GM12892 (cell line): ENCODE results near the gene CEMIP.

Experiments
- DNase-seq: peaks from one replicate; pipeline ENCODE4 v3.0.0; 2011; ENCODE audit not compliant: insufficient read length
- FAIRE-seq: peaks from 2 replicates; lab custom pipeline; 2011; peaks lifted over from hg19 to GRCh38; lab: Jason Lieb, UNC
- POLR2A ChIP-seq: IDR thresholded peaks from 2 replicates; pipeline ENCODE4 v1.6.1; 2011; ENCODE audit warnings: low read depth, low read length, control low read depth
- POLR2AphosphoS5 ChIP-seq: IDR thresholded peaks from 2 replicates; pipeline ENCODE4 v1.6.1; 2011; ENCODE audit warnings: low read depth, low read length, control low read depth
- TAF1 ChIP-seq: IDR thresholded peaks from 2 replicates; pipeline ENCODE4 v1.6.1; 2011; ENCODE audit warnings: low read depth, mild to moderate bottlenecking, control low read depth, low read length, borderline replicate concordance

Gene CEMIP

GRCh38 chr15:80846031-80846815 is 67.1 kb downstream of the CEMIP start:
- no peak for DNase-seq
- no peak for FAIRE-seq
- TF ChIP-seq TAF1: no peak
- no peak for TF ChIP-seq POLR2AphosphoS5
- no peak for TF ChIP-seq POLR2A

DNA sequence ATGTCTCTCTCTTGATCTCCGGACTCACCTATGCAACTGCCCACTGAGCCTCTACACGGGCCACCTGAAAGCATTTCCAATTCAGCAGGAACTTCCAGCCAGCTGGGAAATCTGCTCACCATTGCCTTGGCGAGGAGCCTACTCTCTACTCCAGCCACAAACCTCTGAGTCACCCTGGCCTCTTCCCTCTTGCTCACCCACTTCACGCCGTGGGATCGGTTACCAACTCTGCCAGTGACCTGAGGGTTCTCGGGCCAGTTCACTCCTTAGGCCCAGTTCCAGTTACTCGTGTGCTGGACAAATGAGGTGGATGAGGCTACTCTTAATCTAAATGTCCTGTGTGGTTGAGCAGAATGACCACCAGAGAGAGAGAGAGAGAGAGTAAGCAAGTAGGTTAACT is 70.1 kb downstream of the CEMIP start:
- no peak for FAIRE-seq
- no peak for TF ChIP-seq POLR2A
- TF ChIP-seq POLR2AphosphoS5: no peak
- TF ChIP-seq TAF1: no peak
- no peak for DNase-seq

DNA sequence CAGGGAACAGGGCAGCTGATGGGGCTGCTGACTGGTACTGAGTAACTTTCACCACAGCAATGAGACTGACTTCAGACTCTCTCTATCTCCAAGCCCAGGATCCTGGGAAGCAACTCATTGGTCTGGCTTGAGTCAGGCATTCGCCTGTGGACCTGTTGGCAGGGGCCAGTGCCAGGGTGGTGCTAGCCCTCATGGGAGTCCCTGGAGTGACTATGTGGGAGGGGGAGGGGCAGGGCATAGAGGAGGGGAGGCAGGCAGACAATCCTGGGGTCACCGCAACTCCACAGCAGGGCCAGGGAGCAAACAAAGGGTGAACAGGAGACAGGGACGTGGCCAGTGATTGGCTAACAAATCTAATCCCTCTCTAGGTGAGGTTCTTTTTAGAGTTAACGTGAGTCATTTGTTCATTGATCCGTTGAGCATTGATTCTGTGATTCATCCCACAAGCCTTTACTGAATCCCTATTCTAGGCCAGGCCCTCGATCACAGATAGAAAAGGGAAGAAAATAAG is 71.8 kb downstream of the CEMIP start:
- DNase-seq (no peak), FAIRE-seq (no peak)
- TF ChIP-seq POLR2A: no peak
- no peak for TF ChIP-seq TAF1
- no peak for TF ChIP-seq POLR2AphosphoS5

DNA sequence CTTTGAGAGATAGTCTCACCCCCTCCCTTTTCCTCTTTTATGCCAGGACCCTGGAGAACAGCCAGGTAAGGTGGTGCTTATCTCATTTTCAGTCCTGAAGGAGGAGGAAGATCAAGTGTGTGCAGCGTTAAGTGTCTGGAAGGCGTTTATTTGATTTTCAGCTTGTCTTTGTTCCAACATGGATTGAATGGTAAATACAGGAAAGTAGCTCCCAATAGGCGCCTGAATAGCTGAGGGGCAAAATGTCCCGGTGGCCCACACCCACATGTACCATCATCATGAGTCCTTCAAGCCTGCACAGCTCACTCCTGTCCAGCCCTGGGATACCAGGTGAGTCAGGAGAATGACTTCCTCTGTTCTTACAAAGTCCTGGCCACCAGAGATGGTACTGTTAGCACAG is 73.5 kb downstream of the CEMIP start:
- no peak for FAIRE-seq
- no peak for TF ChIP-seq POLR2AphosphoS5
- TF ChIP-seq POLR2A: no peak
- TF ChIP-seq TAF1: no peak
- no peak for DNase-seq

- no peak for TF ChIP-seq POLR2AphosphoS5
- no peak for TF ChIP-seq POLR2A
- TF ChIP-seq TAF1: no peak
- no peak for FAIRE-seq
- DNase-seq: no peak
These were observed 74.9 kb downstream of the CEMIP start for GRCh38 chr15:80854104-80854503.

DNA sequence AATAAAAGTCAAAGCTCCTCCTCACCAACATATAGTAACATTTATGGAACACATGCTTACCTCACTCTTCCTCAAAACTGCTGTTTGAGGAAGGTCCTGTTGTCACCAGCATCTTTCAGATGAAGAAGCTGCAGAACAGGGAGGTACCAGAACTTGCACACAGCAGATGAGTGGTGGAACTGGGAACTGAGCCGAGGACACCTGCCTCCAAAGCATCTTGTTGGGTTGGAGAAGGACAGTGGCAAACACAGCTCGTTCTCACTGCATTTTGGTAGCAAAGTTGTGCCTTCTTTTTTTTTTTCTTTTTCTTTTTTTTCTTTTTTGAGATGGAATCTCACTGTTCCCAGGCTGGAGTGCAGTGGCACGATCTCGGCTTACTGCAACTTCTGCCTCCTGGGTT is 76.0 kb downstream of the CEMIP start:
- no peak for FAIRE-seq
- DNase-seq: no peak
- no peak for TF ChIP-seq POLR2AphosphoS5
- TF ChIP-seq POLR2A: no peak
- TF ChIP-seq TAF1: no peak

GRCh38 chr15:80856400-80856799 is 77.2 kb downstream of the CEMIP start:
- TF ChIP-seq POLR2AphosphoS5 (no peak), POLR2A (no peak)
- FAIRE-seq (no peak), DNase-seq (no peak)

GRCh38 chr15:80856809-80857377 is 77.7 kb downstream of the CEMIP start:
- DNase-seq (no peak), FAIRE-seq (no peak)
- TF ChIP-seq POLR2A (no peak), POLR2AphosphoS5 (no peak), TAF1 (no peak)

- DNase-seq (no peak), FAIRE-seq (no peak)
- no peak for TF ChIP-seq POLR2AphosphoS5
- no peak for TF ChIP-seq POLR2A
- TF ChIP-seq TAF1: no peak
These were observed 82.6 kb downstream of the CEMIP start for GRCh38 chr15:80861731-80862170.

DNA sequence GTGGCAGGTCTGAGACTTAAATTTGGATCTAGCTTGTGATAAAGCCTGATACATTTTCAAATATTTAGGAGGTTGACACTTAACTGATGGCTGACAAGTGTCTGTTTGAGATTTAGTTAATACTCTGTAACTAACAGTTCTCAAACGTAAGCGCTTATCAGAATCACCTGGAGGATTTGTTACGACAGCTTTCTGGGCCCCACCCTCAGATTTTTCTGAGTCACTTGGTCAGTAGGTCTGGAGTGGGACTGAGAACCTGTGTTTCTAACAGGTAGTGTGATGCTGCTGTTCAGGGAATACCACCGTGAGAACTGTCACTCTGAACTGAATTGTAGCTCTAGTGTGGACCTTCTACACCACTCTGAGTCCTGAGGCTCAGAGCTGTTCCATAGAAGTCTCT is 85.5 kb downstream of the CEMIP start:
- TF ChIP-seq POLR2AphosphoS5: no peak
- no peak for TF ChIP-seq TAF1
- no peak for TF ChIP-seq POLR2A
- FAIRE-seq: no peak
- DNase-seq: no peak

DNA sequence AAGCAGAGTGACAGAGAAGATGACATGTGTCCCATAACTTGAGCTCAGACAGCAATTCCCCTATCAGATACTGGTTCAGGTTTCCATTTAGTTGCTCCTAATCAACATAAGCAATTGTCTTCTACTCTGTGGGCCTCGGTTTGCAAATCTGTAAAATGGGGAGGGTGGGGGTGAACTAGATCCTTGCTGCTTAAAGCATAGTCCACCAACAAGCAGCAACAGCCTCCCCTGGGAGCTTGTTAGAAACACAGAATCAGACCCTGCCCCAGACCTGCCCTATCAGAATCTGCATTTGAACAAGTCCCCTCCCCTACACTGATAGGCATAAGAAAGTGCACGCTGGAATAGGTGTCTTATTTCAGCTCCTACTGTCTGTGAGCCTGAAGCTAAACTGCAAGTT is 87.8 kb downstream of the CEMIP start:
- FAIRE-seq (no peak), DNase-seq (no peak)
- TF ChIP-seq POLR2AphosphoS5 (no peak), TAF1 (no peak), POLR2A (no peak)

DNA sequence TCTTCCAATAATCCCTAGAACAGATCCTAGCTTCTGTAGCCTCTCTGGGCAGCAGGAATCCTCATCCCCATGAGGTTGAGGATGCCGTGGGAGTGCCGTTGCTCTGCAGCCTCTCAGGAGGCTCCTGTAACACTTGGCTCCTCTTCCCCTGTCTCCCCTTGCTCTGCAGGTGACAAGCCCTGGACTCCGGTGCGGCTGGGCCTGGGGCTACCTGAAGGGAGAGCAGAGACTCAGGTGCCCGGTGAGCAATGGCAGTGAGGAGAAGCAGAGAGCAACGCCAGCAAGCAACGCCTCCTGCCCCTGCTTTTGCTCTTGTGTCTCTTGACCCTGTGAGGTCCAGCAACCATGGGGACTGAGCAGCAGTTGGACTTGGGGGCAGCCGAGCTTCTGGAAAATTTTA is 91.2 kb downstream of the CEMIP start:
- FAIRE-seq (no peak), DNase-seq (no peak)
- TF ChIP-seq POLR2AphosphoS5 (no peak), POLR2A (no peak), TAF1 (no peak)

- no peak for DNase-seq
- no peak for TF ChIP-seq POLR2A
- TF ChIP-seq TAF1: no peak
- TF ChIP-seq POLR2AphosphoS5: no peak
These were observed 91.7 kb downstream of the CEMIP start for GRCh38 chr15:80870893-80871292.

More at GRCh38 chr15:80870893-80871292, 91.7 kb downstream of the CEMIP start:
- FAIRE-seq: no peak
